NCI-H2107 (cell line): Measurements from ENCODE around the gene KCNIP3.

Experiments used
- DNase-seq: peaks from one replicate; lab custom pipeline; 2025; lab: John Stamatoyannopoulos, UW

KCNIP3 gene

GRCh38 chr2:95314964-95315611 is 17.9 kb downstream of the KCNIP3 start:
- DNase-seq, result no peak

GRCh38 chr2:95315801-95316411 is 18.8 kb downstream of the KCNIP3 start:
- no peak for DNase-seq

GRCh38 chr2:95316466-95317122 is 19.4 kb downstream of the KCNIP3 start:
- no peak for DNase-seq

- DNase-seq, result no peak
Measured at GRCh38 chr2:95317123-95317500, 20.0 kb downstream of the KCNIP3 start.

GRCh38 chr2:95317665-95318425 is 20.7 kb downstream of the KCNIP3 start:
- no peak for DNase-seq

GRCh38 chr2:95318431-95319220 is 21.5 kb downstream of the KCNIP3 start:
- no peak for DNase-seq

GRCh38 chr2:95319481-95320343 is 22.6 kb downstream of the KCNIP3 start:
- no peak for DNase-seq

GRCh38 chr2:95320344-95320712 is 23.2 kb downstream of the KCNIP3 start:
- DNase-seq, result no peak

- DNase-seq, result no peak
Measured at GRCh38 chr2:95320986-95321767, 24.0 kb downstream of the KCNIP3 start.

- DNase-seq, result peak; percentile 21
Measured at GRCh38 chr2:95323347-95324155, 26.4 kb downstream of the KCNIP3 start.

GRCh38 chr2:95325026-95325425 is 27.9 kb downstream of the KCNIP3 start:
- DNase-seq, result no peak

- no peak for DNase-seq
Measured at GRCh38 chr2:95325590-95326432, 28.7 kb downstream of the KCNIP3 start.

GRCh38 chr2:95326433-95327140 is 29.4 kb downstream of the KCNIP3 start:
- no peak for DNase-seq

GRCh38 chr2:95327861-95328260 is 30.7 kb downstream of the KCNIP3 start:
- DNase-seq, result no peak

GRCh38 chr2:95328358-95329125 is 31.4 kb downstream of the KCNIP3 start:
- DNase-seq, result no peak

GRCh38 chr2:95329401-95329800 is 32.3 kb downstream of the KCNIP3 start:
- DNase-seq, result no peak
